Fibroblast of the aortic adventitia (primary cell): ENCODE data around the gene SLC24A3. TPM values are rescaled to one million over a fixed set of nuclear protein-coding genes. Genes with fewer than 3 reads are reported as not detected.

Source experiments
- DNase-seq: peaks from one replicate; pipeline ENCODE4 v3.0.0-alpha.2; 2010; ENCODE audit warnings: low read depth
- H3K4me3 ChIP-seq: 2 replicates; pipeline ENCODE4 v1.5.1; 2011; ENCODE audit warnings: low read depth, mild to moderate bottlenecking, control low read depth, low read length, moderate library complexity
- total RNA-seq: library from RNA; depleted of rRNA; stranded (reverse); fragments of >200 nt; gene quantifications from 2 replicates; pipeline ENCODE4 v1.2.3, GENCODE V29; 2012; ENCODE audit warnings: low replicate concordance
- TF ChIP-seq, protein P1 (sequence below): IDR thresholded peaks from 2 replicates; pipeline ENCODE4 v1.5.1; 2011; ENCODE audit warnings: mild to moderate bottlenecking, low read length, control low read depth, inconsistent platforms; ENCODE audit not compliant: insufficient read depth

Gene SLC24A3
- total RNA-seq, 1 donor = not detected

- TF ChIP-seq, protein P1, sequence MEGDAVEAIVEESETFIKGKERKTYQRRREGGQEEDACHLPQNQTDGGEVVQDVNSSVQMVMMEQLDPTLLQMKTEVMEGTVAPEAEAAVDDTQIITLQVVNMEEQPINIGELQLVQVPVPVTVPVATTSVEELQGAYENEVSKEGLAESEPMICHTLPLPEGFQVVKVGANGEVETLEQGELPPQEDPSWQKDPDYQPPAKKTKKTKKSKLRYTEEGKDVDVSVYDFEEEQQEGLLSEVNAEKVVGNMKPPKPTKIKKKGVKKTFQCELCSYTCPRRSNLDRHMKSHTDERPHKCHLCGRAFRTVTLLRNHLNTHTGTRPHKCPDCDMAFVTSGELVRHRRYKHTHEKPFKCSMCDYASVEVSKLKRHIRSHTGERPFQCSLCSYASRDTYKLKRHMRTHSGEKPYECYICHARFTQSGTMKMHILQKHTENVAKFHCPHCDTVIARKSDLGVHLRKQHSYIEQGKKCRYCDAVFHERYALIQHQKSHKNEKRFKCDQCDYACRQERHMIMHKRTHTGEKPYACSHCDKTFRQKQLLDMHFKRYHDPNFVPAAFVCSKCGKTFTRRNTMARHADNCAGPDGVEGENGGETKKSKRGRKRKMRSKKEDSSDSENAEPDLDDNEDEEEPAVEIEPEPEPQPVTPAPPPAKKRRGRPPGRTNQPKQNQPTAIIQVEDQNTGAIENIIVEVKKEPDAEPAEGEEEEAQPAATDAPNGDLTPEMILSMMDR = no peak
- DNase-seq = no peak
- H3K4me3 ChIP-seq = no peak overlapping the region
These were observed 57.4 kb downstream of the SLC24A3 start for GRCh38 chr20:19269737-19270340.

- H3K4me3 ChIP-seq = no peak overlapping the region
- DNase-seq = no peak
- TF ChIP-seq, protein P1 = no peak
These were observed 59.6 kb downstream of the SLC24A3 start for GRCh38 chr20:19271879-19272651.

DNA sequence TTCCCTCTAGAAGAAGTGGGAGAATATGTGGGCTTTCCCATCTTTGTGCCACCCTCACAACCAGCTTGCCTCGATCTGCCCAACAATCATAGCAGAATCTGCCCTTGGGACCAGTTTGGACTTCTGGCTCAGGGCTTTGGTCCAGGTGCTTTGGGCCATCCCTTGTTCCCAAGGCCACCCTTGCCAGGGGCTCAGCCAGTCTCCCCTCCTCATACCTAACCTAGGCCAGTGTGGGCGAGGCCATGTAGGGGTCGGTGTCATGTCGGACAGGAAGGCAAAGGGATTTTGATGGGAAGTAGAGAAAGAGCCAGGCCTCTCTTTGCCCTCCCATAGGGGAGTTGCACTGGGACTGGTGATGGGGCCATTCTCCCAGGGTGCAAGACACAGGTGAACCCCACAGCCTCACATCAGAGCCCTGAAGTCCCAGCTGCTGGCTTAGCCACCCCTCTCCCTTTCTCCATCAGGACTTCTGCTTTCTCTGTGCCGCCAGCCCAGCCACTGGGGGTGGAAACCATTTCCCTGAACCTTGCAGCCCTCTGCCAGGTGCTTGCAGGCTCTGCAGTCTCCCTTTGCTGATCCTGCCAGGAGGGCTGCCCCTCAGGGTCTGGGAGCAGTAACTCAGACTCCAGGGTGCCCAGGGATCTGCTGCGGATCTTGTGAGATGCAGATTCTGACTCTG is 60.7 kb downstream of the SLC24A3 start:
- DNase-seq = no peak
- H3K4me3 ChIP-seq = no peak overlapping the region
- TF ChIP-seq, protein P1 = no peak

DNA sequence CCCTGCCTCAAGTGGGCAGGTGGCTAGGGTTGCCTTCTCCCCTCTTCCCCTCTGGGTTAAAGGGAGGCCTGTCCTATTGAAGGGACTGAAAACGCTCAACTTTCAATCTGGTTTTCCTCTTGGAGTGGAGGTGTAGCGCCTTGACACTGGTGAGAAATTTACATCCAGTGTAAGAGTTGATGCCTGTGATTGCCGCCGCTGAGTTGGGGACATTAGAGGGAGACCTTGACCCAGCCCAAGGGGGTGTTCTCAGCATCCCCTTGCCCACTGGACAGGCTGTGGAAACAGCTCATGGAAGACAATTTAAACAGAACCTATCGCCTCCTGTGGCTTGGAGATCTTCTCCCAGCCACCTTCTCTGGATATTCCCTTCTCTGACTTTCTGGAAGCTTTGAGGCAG is 61.6 kb downstream of the SLC24A3 start:
- TF ChIP-seq, protein P1 = no peak
- DNase-seq = no peak

GRCh38 chr20:19274412-19275015 is 62.1 kb downstream of the SLC24A3 start:
- DNase-seq = no peak
- TF ChIP-seq, protein P1 = no peak
- no peak overlapping the region for H3K4me3 ChIP-seq

More for the DNA sequence above, 61.6 kb downstream of the SLC24A3 start:
- no peak overlapping the region for H3K4me3 ChIP-seq

DNA sequence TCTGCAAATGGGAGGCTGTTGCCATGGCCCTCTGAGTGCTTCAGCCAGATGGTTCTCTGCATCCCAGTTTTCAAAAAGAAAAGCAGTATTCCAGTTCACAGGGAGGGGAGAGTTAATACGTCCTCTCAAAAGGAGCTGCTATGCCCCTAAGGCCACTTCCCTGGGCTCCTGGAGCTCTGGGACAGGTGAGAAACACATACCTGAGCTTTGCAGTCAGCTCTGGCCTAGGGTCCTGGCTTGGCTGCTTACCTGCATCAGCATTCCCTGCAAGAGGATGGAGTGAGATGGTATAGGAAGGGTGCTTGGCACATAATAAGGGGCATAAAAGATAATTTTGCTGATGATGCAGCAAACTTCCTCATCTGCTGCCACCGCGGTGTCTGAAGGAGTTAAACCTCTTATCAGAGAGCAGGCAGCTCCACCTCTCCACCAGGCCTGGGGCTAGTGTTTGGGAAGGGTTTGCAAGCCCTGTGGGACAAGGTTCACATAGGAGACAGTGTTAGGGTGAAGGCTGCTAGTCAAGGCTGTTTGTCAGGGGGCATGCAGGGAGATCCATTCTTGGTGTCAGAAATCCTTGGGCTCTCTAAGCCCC is 62.7 kb downstream of the SLC24A3 start:
- TF ChIP-seq, protein P1 = no peak
- H3K4me3 ChIP-seq = no peak overlapping the region
- no peak for DNase-seq
